ENCODE measurements around the gene ASTN2. TPM values are rescaled to one million over a fixed set of nuclear protein-coding genes. Genes with fewer than 3 reads are reported as not detected.

Gene ASTN2
- total and polyA plus RNA-seq, 2 experiments from 2014 or later, result 7.0 to 24.6 TPM

DNA sequence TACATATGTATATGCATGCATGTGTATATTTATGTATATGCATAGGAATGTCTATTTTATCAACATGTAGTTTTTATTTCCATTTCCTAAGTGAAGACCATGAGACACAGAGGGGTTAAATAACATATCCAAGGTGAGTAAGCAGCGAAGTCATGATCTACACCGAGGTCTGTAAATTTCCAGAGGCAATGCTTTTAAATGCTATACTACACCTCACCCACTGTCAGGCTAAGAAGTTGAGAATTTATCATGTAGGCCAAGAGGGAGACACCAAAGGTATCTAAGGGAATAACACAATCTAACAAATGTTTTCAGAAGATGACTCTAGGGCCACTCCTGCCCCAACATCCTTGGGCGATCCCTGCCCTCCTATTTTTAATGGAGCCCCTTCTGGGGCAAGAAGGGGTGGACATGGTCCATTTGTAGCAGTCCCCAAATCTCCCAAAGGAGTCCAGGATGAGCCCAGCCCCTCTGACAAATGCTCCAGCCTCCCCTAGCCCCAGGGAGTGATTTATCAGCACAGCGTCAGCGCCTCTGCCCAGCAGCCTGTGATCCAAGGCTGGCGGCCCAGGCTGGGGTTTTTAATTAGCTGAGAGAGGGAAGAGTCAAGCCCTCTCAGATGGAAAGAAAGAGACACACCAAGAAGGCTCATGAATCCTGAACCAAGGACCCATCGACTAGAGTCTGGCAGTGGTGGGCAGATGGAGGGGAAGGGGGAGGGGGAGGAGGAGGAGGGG lies 339.9 kb downstream of the ASTN2 start (continued):
- TF ChIP-seq, protein P1, sequence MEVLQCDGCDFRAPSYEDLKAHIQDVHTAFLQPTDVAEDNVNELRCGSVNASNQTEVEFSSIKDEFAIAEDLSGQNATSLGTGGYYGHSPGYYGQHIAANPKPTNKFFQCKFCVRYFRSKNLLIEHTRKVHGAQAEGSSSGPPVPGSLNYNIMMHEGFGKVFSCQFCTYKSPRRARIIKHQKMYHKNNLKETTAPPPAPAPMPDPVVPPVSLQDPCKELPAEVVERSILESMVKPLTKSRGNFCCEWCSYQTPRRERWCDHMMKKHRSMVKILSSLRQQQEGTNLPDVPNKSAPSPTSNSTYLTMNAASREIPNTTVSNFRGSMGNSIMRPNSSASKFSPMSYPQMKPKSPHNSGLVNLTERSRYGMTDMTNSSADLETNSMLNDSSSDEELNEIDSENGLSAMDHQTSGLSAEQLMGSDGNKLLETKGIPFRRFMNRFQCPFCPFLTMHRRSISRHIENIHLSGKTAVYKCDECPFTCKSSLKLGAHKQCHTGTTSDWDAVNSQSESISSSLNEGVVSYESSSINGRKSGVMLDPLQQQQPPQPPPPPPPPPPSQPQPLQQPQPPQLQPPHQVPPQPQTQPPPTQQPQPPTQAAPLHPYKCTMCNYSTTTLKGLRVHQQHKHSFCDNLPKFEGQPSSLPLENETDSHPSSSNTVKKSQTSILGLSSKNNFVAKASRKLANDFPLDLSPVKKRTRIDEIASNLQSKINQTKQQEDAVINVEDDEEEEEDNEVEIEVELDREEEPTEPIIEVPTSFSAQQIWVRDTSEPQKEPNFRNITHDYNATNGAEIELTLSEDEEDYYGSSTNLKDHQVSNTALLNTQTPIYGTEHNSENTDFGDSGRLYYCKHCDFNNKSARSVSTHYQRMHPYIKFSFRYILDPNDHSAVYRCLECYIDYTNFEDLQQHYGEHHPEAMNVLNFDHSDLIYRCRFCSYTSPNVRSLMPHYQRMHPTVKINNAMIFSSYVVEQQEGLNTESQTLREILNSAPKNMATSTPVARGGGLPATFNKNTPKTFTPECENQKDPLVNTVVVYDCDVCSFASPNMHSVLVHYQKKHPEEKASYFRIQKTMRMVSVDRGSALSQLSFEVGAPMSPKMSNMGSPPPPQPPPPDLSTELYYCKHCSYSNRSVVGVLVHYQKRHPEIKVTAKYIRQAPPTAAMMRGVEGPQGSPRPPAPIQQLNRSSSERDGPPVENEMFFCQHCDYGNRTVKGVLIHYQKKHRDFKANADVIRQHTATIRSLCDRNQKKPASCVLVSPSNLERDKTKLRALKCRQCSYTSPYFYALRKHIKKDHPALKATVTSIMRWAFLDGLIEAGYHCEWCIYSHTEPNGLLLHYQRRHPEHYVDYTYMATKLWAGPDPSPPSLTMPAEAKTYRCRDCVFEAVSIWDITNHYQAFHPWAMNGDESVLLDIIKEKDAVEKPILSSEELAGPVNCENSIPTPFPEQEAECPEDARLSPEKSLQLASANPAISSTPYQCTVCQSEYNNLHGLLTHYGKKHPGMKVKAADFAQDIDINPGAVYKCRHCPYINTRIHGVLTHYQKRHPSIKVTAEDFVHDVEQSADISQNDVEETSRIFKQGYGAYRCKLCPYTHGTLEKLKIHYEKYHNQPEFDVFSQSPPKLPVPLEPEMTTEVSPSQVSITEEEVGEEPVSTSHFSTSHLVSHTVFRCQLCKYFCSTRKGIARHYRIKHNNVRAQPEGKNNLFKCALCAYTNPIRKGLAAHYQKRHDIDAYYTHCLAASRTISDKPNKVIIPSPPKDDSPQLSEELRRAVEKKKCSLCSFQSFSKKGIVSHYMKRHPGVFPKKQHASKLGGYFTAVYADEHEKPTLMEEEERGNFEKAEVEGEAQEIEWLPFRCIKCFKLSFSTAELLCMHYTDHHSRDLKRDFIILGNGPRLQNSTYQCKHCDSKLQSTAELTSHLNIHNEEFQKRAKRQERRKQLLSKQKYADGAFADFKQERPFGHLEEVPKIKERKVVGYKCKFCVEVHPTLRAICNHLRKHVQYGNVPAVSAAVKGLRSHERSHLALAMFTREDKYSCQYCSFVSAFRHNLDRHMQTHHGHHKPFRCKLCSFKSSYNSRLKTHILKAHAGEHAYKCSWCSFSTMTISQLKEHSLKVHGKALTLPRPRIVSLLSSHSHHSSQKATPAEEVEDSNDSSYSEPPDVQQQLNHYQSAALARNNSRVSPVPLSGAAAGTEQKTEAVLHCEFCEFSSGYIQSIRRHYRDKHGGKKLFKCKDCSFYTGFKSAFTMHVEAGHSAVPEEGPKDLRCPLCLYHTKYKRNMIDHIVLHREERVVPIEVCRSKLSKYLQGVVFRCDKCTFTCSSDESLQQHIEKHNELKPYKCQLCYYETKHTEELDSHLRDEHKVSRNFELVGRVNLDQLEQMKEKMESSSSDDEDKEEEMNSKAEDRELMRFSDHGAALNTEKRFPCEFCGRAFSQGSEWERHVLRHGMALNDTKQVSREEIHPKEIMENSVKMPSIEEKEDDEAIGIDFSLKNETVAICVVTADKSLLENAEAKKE (CRISPR knock-in tag; IDR thresholded peaks at IDR 0.05), result no peak
- no peak for TF ChIP-seq EZH2phosphoT487 (IDR thresholded peaks at IDR 0.05; ENCODE audit: unreplicated experiment)
- TF ChIP-seq EZH2 (IDR thresholded peaks at IDR 0.05; ENCODE audit: low read depth, unreplicated experiment), result no peak

DNA sequence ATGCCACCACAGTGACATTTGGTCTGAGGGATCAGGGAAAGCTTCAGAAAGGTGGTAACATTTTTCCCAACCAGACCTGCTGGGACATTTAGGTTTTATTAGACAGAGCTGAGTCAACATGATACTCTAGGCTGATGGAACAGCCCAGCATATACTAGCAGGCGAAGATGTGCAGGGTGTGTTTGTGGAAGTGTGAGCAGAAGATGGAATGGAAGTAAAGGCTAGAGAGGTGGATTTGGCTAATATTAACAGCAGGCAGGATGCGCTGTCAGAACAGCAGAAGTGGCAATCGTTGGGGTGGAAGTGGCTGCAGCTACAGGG lies 340.6 kb downstream of the ASTN2 start:
- no peak overlapping the region for H3K4me2 ChIP-seq
- H3K4me3 ChIP-seq, result no peak overlapping the region
- ATAC-seq, result no peak
- no peaks in the 10 kb centered on the region for H3K79me2 ChIP-seq (replicated peaks; ENCODE audit: insufficient read depth)
- no peaks in the 10 kb centered on the region for H4K20me1 ChIP-seq (replicated peaks; ENCODE audit: insufficient read depth)
- H3F3A ChIP-seq (replicated peaks; ENCODE audit: low read depth), result no peaks in the 10 kb centered on the region
- no peaks in the 10 kb centered on the region; the same call in 2 of the 3 replicates for H3K36me3 Mint-ChIP-seq (ENCODE audit: low read depth)
- no peak overlapping the region for H3K27ac Mint-ChIP-seq
- H3K4me1 ChIP-seq (ENCODE audit: insufficient read depth), result peaks cover 25% of the 10 kb centered on the region
- H3K36me3 ChIP-seq (ENCODE audit: insufficient read depth), result no peaks in the 10 kb centered on the region
- DNase-seq (ENCODE audit: low spot score), result no peak
- peaks cover 5% of the 10 kb centered on the region for H3K27me3 Mint-ChIP-seq (ENCODE audit: insufficient read depth, low read depth, poor library complexity)
- no peak overlapping the region for H3K4me3 Mint-ChIP-seq
- H3K27me3 ChIP-seq (ENCODE audit: insufficient read depth), result no peaks in the 10 kb centered on the region
- peaks cover 5% of the 10 kb centered on the region; the same call in 1 of the 3 replicates for H3K9me3 Mint-ChIP-seq
- H2AFZ ChIP-seq, result no peak overlapping the region
- peaks cover 34% of the 10 kb centered on the region for H3K4me1 Mint-ChIP-seq
- no peaks in the 10 kb centered on the region for H3K9me2 ChIP-seq (ENCODE audit: insufficient read depth)
- H3K27ac ChIP-seq (ENCODE audit: low read depth), result no peak overlapping the region
- TF ChIP-seq, protein P2, sequence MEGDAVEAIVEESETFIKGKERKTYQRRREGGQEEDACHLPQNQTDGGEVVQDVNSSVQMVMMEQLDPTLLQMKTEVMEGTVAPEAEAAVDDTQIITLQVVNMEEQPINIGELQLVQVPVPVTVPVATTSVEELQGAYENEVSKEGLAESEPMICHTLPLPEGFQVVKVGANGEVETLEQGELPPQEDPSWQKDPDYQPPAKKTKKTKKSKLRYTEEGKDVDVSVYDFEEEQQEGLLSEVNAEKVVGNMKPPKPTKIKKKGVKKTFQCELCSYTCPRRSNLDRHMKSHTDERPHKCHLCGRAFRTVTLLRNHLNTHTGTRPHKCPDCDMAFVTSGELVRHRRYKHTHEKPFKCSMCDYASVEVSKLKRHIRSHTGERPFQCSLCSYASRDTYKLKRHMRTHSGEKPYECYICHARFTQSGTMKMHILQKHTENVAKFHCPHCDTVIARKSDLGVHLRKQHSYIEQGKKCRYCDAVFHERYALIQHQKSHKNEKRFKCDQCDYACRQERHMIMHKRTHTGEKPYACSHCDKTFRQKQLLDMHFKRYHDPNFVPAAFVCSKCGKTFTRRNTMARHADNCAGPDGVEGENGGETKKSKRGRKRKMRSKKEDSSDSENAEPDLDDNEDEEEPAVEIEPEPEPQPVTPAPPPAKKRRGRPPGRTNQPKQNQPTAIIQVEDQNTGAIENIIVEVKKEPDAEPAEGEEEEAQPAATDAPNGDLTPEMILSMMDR (conservative IDR thresholded peaks at IDR 0.05; ENCODE audit: low read depth in 2 of 2), result no peak
- no peak for TF ChIP-seq STAT1 (IDR thresholded peaks at IDR 0.05; ENCODE audit: unreplicated experiment)
- TF ChIP-seq, protein P1 (CRISPR knock-in tag; IDR thresholded peaks at IDR 0.05), result no peak

Data from GM23338 (cell line).